ENCODE data around the gene SPAG9.

DNA sequence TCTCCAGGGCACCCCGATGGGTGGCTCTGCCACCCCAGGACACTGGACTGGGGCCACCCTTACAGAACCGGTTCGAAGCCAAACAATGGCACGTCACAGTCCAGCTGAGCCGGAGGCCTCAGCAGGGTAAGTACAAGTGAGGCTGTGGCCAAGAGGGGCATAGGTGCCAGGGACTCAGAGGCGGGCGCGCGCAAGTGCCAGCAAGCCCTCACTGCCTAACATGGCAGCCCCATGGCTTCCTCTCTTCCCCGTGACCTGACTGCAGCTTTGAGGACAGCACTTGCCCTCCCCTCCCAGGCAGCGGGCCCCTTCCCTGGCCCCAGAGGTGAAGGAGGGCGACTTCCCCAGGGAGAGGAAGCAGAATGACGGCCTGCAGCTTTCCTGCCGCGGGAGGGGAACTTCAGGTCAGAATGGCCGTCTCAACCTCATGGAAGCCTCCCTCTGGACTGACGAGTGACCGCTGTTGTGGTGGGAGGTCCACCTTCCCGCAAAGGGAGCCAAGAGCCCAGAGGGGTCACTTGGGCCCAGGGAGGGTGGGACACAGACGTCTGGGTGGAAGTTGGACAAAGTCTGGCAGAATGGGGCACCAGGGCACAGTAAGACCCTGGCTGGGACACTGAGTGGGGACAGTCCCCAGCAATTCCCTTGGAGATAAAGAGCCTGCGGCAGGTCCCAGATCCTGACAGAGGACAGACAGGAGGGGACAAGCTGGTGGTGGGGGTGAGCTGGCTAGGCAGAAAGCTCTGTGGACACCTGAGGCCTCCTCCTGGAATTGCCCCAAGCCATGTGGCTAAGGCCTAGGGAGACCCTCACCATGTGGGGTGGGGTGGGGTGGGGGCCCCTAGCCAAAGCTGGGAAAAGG lies 202.4 kb downstream of the SPAG9 start:
- TF ChIP-seq, protein P1, sequence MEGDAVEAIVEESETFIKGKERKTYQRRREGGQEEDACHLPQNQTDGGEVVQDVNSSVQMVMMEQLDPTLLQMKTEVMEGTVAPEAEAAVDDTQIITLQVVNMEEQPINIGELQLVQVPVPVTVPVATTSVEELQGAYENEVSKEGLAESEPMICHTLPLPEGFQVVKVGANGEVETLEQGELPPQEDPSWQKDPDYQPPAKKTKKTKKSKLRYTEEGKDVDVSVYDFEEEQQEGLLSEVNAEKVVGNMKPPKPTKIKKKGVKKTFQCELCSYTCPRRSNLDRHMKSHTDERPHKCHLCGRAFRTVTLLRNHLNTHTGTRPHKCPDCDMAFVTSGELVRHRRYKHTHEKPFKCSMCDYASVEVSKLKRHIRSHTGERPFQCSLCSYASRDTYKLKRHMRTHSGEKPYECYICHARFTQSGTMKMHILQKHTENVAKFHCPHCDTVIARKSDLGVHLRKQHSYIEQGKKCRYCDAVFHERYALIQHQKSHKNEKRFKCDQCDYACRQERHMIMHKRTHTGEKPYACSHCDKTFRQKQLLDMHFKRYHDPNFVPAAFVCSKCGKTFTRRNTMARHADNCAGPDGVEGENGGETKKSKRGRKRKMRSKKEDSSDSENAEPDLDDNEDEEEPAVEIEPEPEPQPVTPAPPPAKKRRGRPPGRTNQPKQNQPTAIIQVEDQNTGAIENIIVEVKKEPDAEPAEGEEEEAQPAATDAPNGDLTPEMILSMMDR (conservative IDR thresholded peaks at IDR 0.05; ENCODE audit: low read depth in 2 of 2), result no peak
- TF ChIP-seq EZH2 (IDR thresholded peaks at IDR 0.05; ENCODE audit: low read depth, unreplicated experiment) (no peak), POLR2AphosphoS5 (IDR thresholded peaks at IDR 0.05; ENCODE audit: low read depth) (no peak), JUNB (IDR thresholded peaks at IDR 0.05; ENCODE audit: unreplicated experiment) (no peak), EZH2phosphoT487 (IDR thresholded peaks at IDR 0.05; ENCODE audit: unreplicated experiment) (no peak), NANOG (IDR thresholded peaks at IDR 0.05; ENCODE audit: borderline replicate concordance) (no peak)
- TF ChIP-seq, protein P2, sequence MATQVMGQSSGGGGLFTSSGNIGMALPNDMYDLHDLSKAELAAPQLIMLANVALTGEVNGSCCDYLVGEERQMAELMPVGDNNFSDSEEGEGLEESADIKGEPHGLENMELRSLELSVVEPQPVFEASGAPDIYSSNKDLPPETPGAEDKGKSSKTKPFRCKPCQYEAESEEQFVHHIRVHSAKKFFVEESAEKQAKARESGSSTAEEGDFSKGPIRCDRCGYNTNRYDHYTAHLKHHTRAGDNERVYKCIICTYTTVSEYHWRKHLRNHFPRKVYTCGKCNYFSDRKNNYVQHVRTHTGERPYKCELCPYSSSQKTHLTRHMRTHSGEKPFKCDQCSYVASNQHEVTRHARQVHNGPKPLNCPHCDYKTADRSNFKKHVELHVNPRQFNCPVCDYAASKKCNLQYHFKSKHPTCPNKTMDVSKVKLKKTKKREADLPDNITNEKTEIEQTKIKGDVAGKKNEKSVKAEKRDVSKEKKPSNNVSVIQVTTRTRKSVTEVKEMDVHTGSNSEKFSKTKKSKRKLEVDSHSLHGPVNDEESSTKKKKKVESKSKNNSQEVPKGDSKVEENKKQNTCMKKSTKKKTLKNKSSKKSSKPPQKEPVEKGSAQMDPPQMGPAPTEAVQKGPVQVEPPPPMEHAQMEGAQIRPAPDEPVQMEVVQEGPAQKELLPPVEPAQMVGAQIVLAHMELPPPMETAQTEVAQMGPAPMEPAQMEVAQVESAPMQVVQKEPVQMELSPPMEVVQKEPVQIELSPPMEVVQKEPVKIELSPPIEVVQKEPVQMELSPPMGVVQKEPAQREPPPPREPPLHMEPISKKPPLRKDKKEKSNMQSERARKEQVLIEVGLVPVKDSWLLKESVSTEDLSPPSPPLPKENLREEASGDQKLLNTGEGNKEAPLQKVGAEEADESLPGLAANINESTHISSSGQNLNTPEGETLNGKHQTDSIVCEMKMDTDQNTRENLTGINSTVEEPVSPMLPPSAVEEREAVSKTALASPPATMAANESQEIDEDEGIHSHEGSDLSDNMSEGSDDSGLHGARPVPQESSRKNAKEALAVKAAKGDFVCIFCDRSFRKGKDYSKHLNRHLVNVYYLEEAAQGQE (IDR thresholded peaks at IDR 0.05; ENCODE audit: unreplicated experiment), result no peak
